Ovary (tissue), 3 donors: ENCODE results near the gene KLK6.

Experiments used
- EP300 ChIP-seq: sonication (generic); formaldehyde crosslinking; IDR thresholded peaks from one replicate; pipeline ENCODE4 v1.6.1; 2017; ENCODE audit warnings: antibody characterized with exemption
- POLR2A ChIP-seq: fragments of 450-650 bp; IDR thresholded peaks from one replicate; pipeline ENCODE4 v1.6.1; 2017; ENCODE audit warnings: antibody characterized with exemption, mild to moderate bottlenecking, moderate library complexity
- TF ChIP-seq, protein P1 (sequence below), 3 donors: fragments of 450-650 bp in 2 of 3; fragments of 200-600 bp in 1 of 3; IDR thresholded peaks; one replicate each; pipeline versions ENCODE4 v1.5.1 to v1.8.0; 2016 to 2022; ENCODE audit warnings: antibody characterized with exemption in 3 of 3, mild to moderate bottlenecking in 1 of 3
- donor health status: DM: no; HTN: no; CAD: no.

DNA sequence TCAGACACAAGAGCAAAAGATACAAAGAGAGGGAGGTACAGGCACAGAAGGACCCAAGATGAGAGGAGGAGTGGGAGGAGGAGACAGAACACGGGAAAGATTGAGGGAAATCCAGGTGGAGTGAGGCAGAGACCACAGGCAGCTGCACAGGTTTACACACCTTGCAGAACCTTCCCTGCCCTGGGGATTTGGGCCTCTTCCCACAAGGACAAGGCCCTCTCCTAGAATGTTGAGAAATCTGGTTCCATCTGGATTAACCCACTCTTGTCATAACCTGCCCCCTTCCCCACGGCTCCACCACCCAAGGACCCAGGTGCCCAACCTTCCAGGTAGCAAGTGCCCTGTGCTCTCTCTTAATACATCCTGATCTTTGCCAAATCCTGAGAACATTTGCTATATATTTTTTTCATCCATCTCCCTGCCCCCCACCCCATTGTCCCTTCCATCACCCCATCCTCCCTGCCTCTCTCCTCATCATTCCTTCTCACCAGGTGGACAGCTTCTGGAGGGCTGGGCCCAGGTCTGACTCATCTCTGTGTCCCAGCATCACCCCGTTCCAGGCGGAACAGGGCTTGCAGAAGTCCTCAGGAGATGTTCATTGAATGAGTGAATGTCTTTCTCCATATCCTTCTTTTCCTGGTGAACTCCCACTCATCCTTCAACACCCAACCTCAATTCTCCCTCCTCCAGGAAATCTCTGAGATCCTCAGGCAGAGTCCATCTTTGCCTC, 40.8 kb upstream of the KLK6 start:
- TF ChIP-seq POLR2A (no peak), EP300 (no peak)
- TF ChIP-seq, protein P1, sequence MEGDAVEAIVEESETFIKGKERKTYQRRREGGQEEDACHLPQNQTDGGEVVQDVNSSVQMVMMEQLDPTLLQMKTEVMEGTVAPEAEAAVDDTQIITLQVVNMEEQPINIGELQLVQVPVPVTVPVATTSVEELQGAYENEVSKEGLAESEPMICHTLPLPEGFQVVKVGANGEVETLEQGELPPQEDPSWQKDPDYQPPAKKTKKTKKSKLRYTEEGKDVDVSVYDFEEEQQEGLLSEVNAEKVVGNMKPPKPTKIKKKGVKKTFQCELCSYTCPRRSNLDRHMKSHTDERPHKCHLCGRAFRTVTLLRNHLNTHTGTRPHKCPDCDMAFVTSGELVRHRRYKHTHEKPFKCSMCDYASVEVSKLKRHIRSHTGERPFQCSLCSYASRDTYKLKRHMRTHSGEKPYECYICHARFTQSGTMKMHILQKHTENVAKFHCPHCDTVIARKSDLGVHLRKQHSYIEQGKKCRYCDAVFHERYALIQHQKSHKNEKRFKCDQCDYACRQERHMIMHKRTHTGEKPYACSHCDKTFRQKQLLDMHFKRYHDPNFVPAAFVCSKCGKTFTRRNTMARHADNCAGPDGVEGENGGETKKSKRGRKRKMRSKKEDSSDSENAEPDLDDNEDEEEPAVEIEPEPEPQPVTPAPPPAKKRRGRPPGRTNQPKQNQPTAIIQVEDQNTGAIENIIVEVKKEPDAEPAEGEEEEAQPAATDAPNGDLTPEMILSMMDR (IDR thresholded peaks at IDR 0.05), result no peak
